ENCODE measurements around the gene UBE2E2.

DNA sequence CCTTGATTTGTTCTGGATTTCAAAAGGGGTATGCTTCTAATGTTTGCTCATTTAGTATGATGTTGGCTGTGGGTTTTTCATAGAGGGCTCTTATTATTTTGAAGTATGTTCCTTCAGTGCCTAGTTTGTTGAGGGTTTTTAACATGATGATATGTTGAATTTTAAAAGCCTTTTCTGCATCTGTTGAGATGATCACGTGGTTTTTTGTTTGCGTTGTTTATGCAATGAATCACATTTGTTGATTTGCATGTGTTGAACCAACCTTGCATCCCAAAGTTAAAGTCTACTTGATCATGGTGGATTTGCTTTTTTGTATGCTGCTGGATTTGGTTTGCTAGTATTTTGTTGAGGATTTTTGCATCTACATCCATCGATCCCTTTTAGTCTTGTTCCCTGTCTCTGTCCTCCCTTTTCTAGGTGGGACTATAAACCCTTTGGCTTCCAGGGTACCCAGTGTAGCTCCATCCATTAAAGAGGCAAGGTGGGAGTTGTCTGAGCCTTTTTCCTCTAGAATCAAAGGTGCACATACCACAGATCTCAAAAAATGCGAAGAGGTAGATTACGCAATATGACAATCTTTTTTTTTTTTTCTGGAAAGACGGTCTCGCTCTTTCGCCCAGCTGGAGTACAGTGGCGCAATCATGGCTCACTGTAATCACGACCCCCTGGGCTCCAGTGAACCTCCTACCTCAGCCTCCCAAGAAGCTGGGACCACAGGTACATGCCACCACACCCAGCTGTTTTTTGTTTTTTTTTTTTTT lies 381.0 kb downstream of the UBE2E2 start:
- TF ChIP-seq, protein P1, sequence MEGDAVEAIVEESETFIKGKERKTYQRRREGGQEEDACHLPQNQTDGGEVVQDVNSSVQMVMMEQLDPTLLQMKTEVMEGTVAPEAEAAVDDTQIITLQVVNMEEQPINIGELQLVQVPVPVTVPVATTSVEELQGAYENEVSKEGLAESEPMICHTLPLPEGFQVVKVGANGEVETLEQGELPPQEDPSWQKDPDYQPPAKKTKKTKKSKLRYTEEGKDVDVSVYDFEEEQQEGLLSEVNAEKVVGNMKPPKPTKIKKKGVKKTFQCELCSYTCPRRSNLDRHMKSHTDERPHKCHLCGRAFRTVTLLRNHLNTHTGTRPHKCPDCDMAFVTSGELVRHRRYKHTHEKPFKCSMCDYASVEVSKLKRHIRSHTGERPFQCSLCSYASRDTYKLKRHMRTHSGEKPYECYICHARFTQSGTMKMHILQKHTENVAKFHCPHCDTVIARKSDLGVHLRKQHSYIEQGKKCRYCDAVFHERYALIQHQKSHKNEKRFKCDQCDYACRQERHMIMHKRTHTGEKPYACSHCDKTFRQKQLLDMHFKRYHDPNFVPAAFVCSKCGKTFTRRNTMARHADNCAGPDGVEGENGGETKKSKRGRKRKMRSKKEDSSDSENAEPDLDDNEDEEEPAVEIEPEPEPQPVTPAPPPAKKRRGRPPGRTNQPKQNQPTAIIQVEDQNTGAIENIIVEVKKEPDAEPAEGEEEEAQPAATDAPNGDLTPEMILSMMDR (IDR thresholded peaks at IDR 0.05 in 4 of 5, conservative IDR thresholded peaks at IDR 0.05 in 1 of 5) = no peak
- TF ChIP-seq POLR2A (IDR thresholded peaks at IDR 0.05) = no peak

All from gastrocnemius medialis (tissue), 4 donors.